GM12878 (cell line): ENCODE data around the gene ARPC5L. TPM values are rescaled to one million over a fixed set of nuclear protein-coding genes. Genes with fewer than 3 reads are reported as not detected.

Source experiments
- ATAC-seq: fragments of 200-7000 bp; cut with Tn5 transposase; 3 replicates; pipeline ENCODE4 v1.9.1; 2020; ENCODE audit warnings: mild to moderate bottlenecking, moderate library complexity
- BruUV-seq: library from RNA; stranded (reverse); fragments of 400-500 nt; replicated peaks from 2 replicates; lab custom pipeline; 2021; lab: Mats Ljungman, UMichigan
- CTCF ChIA-PET: fragments of 300-600 bp; sonication (Branson Sonifier 250); formaldehyde crosslinking; extraction: SDS; loops from one replicate; lab custom pipeline; 2021; ENCODE audit warnings: inconsistent platforms; lab: Yijun Ruan, JAX
- POLR2A ChIA-PET: fragments of 350-600 bp; formaldehyde crosslinking; extraction: SDS; loops from one replicate; lab custom pipeline; 2021; ENCODE audit warnings: inconsistent platforms; lab: Charles Lee
- RAD21 ChIA-PET: fragments of 300-600 bp; sonication (Branson Sonifier 250); formaldehyde crosslinking; loops from one replicate; lab custom pipeline; 2023; ENCODE audit warnings: antibody characterized with exemption; ENCODE audit not compliant: unreplicated experiment; lab: Charles Lee
- SMC1A ChIA-PET: fragments of 300-600 bp; sonication (Branson Sonifier 250); formaldehyde crosslinking; loops from one replicate; lab custom pipeline; 2023; ENCODE audit not compliant: unreplicated experiment, uncharacterized antibody; lab: Charles Lee
- DNase-seq: peaks from one replicate; pipeline ENCODE4 v3.0.0-alpha.2; 2011; ENCODE audit warnings: low read depth, low spot score
- FAIRE-seq: peaks from 3 replicates; lab custom pipeline; 2011; peaks lifted over from hg19 to GRCh38; lab: Jason Lieb, UNC
- H2AFZ ChIP-seq: 2 replicates; pipeline ENCODE4 v1.6.0; 2011; ENCODE audit warnings: low read depth, low read length, control low read depth; ENCODE audit not compliant: control insufficient read depth
- H3K27ac ChIP-seq: 2 replicates; pipeline ENCODE4 v1.5.1; 2011; ENCODE audit warnings: control low read depth; ENCODE audit not compliant: control insufficient read depth, insufficient read depth
- H3K27me3 ChIP-seq, 2 experiments: replicated peaks in 1 of 2; 2 replicates each; pipeline versions ENCODE4 v1.6.0 to v1.6.1; 2011; ENCODE audit warnings: low read length in 1 of 2; ENCODE audit not compliant: control insufficient read depth in 2 of 2, insufficient read depth in 2 of 2
- H3K36me3 ChIP-seq, 2 experiments: 2 replicates each; pipeline ENCODE4 v1.5.1; 2011; ENCODE audit warnings: low read length in 1 of 2; ENCODE audit not compliant: control insufficient read depth in 2 of 2, insufficient read depth in 2 of 2
- H3K4me1 ChIP-seq: 2 replicates; pipeline ENCODE4 v1.6.1; 2011; ENCODE audit warnings: mild to moderate bottlenecking, low read length, moderate library complexity, mixed read lengths; ENCODE audit not compliant: control insufficient read depth, insufficient read depth
- H3K4me2 ChIP-seq: 2 replicates; pipeline ENCODE4 v1.6.0; 2011; ENCODE audit warnings: control low read depth; ENCODE audit not compliant: control insufficient read depth, insufficient read depth
- H3K4me3 ChIP-seq: fragments of 200-600 bp; sonication (generic); 2 replicates; pipeline ENCODE4 v1.5.1; 2016
- H3K79me2 ChIP-seq: 2 replicates; pipeline ENCODE4 v1.6.0; 2011; ENCODE audit warnings: low read length; ENCODE audit not compliant: control insufficient read depth, insufficient read depth
- H3K9ac ChIP-seq: 2 replicates; pipeline ENCODE4 v1.8.0; 2011; ENCODE audit warnings: low read length, control low read depth, mixed read lengths; ENCODE audit not compliant: control insufficient read depth, insufficient read depth
- H3K9me3 ChIP-seq: replicated peaks from 3 replicates; pipeline ENCODE4 v1.5.1; 2011; ENCODE audit warnings: mild to moderate bottlenecking, low read length; ENCODE audit not compliant: control insufficient read depth, insufficient read depth
- H4K20me1 ChIP-seq: 2 replicates; pipeline ENCODE4 v1.6.0; 2011; ENCODE audit not compliant: control insufficient read depth, insufficient read depth
- ATF7 ChIP-seq: fragments of 450-650 bp; IDR thresholded peaks from 2 replicates; pipeline ENCODE4 v1.6.1; 2016; ENCODE audit warnings: low read depth, mild to moderate bottlenecking
- BACH1 ChIP-seq: fragments of 450-650 bp; IDR thresholded peaks from 2 replicates; pipeline ENCODE4 v1.6.1; 2017; ENCODE audit warnings: mild to moderate bottlenecking, borderline replicate concordance
- BCL11A ChIP-seq: IDR thresholded peaks from 2 replicates; pipeline ENCODE4 v1.6.1; 2011; ENCODE audit warnings: low read depth, low read length
- CREB1 ChIP-seq: IDR thresholded peaks from 2 replicates; pipeline ENCODE4 v1.6.1; 2012; ENCODE audit warnings: low read depth, mild to moderate bottlenecking, inconsistent platforms
- FOS ChIP-seq: IDR thresholded peaks from 3 replicates; pipeline ENCODE4 v1.6.1; 2011; ENCODE audit warnings: borderline replicate concordance; ENCODE audit not compliant: insufficient read length; ENCODE audit errors: extremely low read depth
- IRF4 ChIP-seq: IDR thresholded peaks from 2 replicates; pipeline ENCODE4 v1.6.1; 2011; ENCODE audit warnings: low read depth, low read length
- KAT2A ChIP-seq: conservative IDR thresholded peaks from 2 replicates; pipeline ENCODE4 v1.6.1; 2011; ENCODE audit warnings: low read depth, low read length; ENCODE audit not compliant: control insufficient read depth
- MEF2B ChIP-seq: fragments of 450-650 bp; IDR thresholded peaks from 2 replicates; pipeline ENCODE4 v1.6.1; 2018; ENCODE audit warnings: mild to moderate bottlenecking, moderate library complexity; ENCODE audit not compliant: partially characterized antibody, poor library complexity, severe bottlenecking
- MXI1 ChIP-seq: fragments of 150-350 bp; IDR thresholded peaks from 2 replicates; pipeline ENCODE4 v1.6.1; 2011; ENCODE audit warnings: low read depth, mild to moderate bottlenecking, inconsistent platforms, low read length, improper control_type of control experiment
- PML ChIP-seq: IDR thresholded peaks from 2 replicates; pipeline ENCODE4 v1.6.1; 2012; ENCODE audit warnings: low read length, inconsistent platforms
- RAD51 ChIP-seq: fragments of 450-650 bp; IDR thresholded peaks from 2 replicates; pipeline ENCODE4 v1.6.1; 2016; ENCODE audit warnings: moderate library complexity, mild to moderate bottlenecking, inconsistent platforms
- RCOR1 ChIP-seq: conservative IDR thresholded peaks from 2 replicates; pipeline ENCODE4 v1.6.1; 2012; ENCODE audit warnings: low read depth, low read length, improper control_type of control experiment
- SREBF1 ChIP-seq: IDR thresholded peaks from 2 replicates; pipeline ENCODE4 v1.6.1; 2012; ENCODE audit warnings: mild to moderate bottlenecking, low read length
- SUZ12 ChIP-seq: fragments of 200-600 bp; sonication (generic); IDR thresholded peaks from one replicate; pipeline ENCODE4 v1.6.1; 2018; ENCODE audit warnings: antibody characterized with exemption, mild to moderate bottlenecking; ENCODE audit not compliant: unreplicated experiment
- USF2 ChIP-seq: IDR thresholded peaks from 2 replicates; pipeline ENCODE4 v1.6.1; 2011; ENCODE audit warnings: low read depth, low read length, improper control_type of control experiment, borderline replicate concordance
- ZNF24 ChIP-seq: fragments of 450-650 bp; IDR thresholded peaks from 2 replicates; pipeline ENCODE4 v1.6.1; 2017; ENCODE audit warnings: antibody characterized with exemption, mild to moderate bottlenecking
- ZNF274 ChIP-seq: IDR thresholded peaks from one replicate; pipeline ENCODE4 v1.8.0; 2011; ENCODE audit not compliant: insufficient read length, insufficient read depth
- WGBS: methylation state at CpG from one replicate; pipeline ENCODE4 v1.1.6; 2016; ENCODE audit warnings: low lambda C conversion rate; ENCODE audit not compliant: insufficient replicate concordance, insufficient coverage; ENCODE audit errors: missing lambda C conversion rate; 5-methylcytosine and 5-hydroxymethylcytosine counted together
- in situ Hi-C: fragments of 300-500 bp; cut with MboI; formaldehyde crosslinking; loops from 9 replicates; pipeline ENCODE4 v1.14.3; 2018; ENCODE audit warnings: mixed read lengths
- intact Hi-C: fragments of 100-400 bp; cut with micrococcal nuclease; formaldehyde crosslinking; loops from one replicate; pipeline ENCODE4 v1.14.2; 2022; ENCODE audit not compliant: unreplicated experiment
- polyA plus RNA-seq, 11 experiments: library from polyadenylated mRNA; depleted of rRNA in 4 of 11; unstranded in 6 of 11; stranded (reverse) in 5 of 11; fragments of >200 nt; fragmentation: Nextera tagmentation in 4 of 11; fragmentation: Illumina TruSeq in 1 of 11; extraction: Ambion mirVana in 4 of 11; extraction: Trizol in 1 of 11; gene quantifications; 1 replicate in 1 of 11; 2 replicates in 10 of 11; pipeline versions ENCODE4 v1.2.1 to v1.2.3, GENCODE V29; 2011 to 2016; ENCODE audit warnings: inconsistent platforms in 2 of 11, missing spikeins in 2 of 11, low read depth in 1 of 11
- total RNA-seq, 4 experiments: library from RNA; depleted of rRNA in 3 of 4; stranded (reverse); fragments of >200 nt in 3 of 4; fragmentation: Illumina TruSeq in 1 of 4; extraction: Trizol in 1 of 4; gene quantifications; 2 replicates each; pipeline versions ENCODE4 v1.2.1 to v1.2.3, GENCODE V29; 2013 to 2021
- TF ChIP-seq, protein P1 (sequence below): fragments of 450-650 bp; IDR thresholded peaks from 2 replicates; pipeline ENCODE4 v1.6.1; 2017; ENCODE audit warnings: mild to moderate bottlenecking, low read depth, inconsistent platforms; ENCODE audit not compliant: poor library complexity, severe bottlenecking
- TF ChIP-seq, protein P2 (sequence below): fragments of 450-650 bp; IDR thresholded peaks from 2 replicates; pipeline ENCODE4 v1.6.1; 2017; ENCODE audit warnings: low read depth, mild to moderate bottlenecking, moderate library complexity

Gene ARPC5L
- total and polyA plus RNA-seq, 10 of the 15 experiments (the other 5 are each of a cell fraction or from before 2014, with no cell fraction given) = 42.3 to 207 (median 104) TPM

- Histone ChIP-seq H3K79me2 (no peaks in the 10 kb centered on the region), H3K27ac (no peak overlapping the region), H4K20me1 (no peaks in the 10 kb centered on the region), H3K27me3 (no peaks in the 10 kb centered on the region), H3K4me1 (no peaks in the 10 kb centered on the region), H3K9ac (no peak overlapping the region), H3K9me3 (no peaks in the 10 kb centered on the region), H3K4me3 (no peak overlapping the region), H3K36me3 (no peaks in the 10 kb centered on the region), H3K4me2 (no peak overlapping the region), H2AFZ (no peak overlapping the region)
- intact Hi-C loops = no loop called here
- RAD21 ChIA-PET = interaction anchor here (1.7 kb wide), 1 partner anchor 9 kb away, joined by 6 read pairs; the partner anchor contains the start of gene WDR38
- in situ Hi-C loops = no loop called here
- ATAC-seq (no peak), DNase-seq (no peak), FAIRE-seq (no peak)
- BruUV-seq = no TSS peak
- SMC1A ChIA-PET = no interaction called here
- POLR2A ChIA-PET = interaction anchor here (0.6 kb wide), 1 partner anchor 36 kb away, joined by 3 read pairs; no protein-coding TSS in a partner anchor
- TF ChIP-seq, protein P1, sequence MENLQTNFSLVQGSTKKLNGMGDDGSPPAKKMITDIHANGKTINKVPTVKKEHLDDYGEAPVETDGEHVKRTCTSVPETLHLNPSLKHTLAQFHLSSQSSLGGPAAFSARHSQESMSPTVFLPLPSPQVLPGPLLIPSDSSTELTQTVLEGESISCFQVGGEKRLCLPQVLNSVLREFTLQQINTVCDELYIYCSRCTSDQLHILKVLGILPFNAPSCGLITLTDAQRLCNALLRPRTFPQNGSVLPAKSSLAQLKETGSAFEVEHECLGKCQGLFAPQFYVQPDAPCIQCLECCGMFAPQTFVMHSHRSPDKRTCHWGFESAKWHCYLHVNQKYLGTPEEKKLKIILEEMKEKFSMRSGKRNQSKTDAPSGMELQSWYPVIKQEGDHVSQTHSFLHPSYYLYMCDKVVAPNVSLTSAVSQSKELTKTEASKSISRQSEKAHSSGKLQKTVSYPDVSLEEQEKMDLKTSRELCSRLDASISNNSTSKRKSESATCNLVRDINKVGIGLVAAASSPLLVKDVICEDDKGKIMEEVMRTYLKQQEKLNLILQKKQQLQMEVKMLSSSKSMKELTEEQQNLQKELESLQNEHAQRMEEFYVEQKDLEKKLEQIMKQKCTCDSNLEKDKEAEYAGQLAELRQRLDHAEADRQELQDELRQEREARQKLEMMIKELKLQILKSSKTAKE = no peak
- TF ChIP-seq ZNF24 = no peak
- no peak for TF ChIP-seq ZNF274
- TF ChIP-seq PML = no peak
- TF ChIP-seq, protein P2, sequence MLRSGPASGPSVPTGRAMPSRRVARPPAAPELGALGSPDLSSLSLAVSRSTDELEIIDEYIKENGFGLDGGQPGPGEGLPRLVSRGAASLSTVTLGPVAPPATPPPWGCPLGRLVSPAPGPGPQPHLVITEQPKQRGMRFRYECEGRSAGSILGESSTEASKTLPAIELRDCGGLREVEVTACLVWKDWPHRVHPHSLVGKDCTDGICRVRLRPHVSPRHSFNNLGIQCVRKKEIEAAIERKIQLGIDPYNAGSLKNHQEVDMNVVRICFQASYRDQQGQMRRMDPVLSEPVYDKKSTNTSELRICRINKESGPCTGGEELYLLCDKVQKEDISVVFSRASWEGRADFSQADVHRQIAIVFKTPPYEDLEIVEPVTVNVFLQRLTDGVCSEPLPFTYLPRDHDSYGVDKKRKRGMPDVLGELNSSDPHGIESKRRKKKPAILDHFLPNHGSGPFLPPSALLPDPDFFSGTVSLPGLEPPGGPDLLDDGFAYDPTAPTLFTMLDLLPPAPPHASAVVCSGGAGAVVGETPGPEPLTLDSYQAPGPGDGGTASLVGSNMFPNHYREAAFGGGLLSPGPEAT = no peak
- no peak for TF ChIP-seq IRF4
- no peak for TF ChIP-seq ATF7
- TF ChIP-seq MEF2B = no peak
- TF ChIP-seq SUZ12 = no peak
- TF ChIP-seq MXI1 = no peak
- no peak for TF ChIP-seq USF2
- TF ChIP-seq BACH1 = no peak
- no peak for TF ChIP-seq BCL11A
- TF ChIP-seq KAT2A = no peak
- TF ChIP-seq CREB1 = no peak
- TF ChIP-seq RCOR1 = no peak
- no peak for TF ChIP-seq FOS
- TF ChIP-seq SREBF1 = no peak
- TF ChIP-seq RAD51 = no peak
- 33% methylated on average over 4 of the region's 4 CpGs for WGBS
- CTCF ChIA-PET = interaction anchor here (5.3 to 26.5 kb wide), 2 partner anchors 8 to 68 kb away, joined by 49 to 575 read pairs; partner anchors contain the start of genes NR6A1, OLFML2A and WDR38
Observed at GRCh38 chr9:124844291-124844690, 17.6 kb upstream of the ARPC5L start.
